HPDE6-E6E7 (cell line): Measurements from ENCODE around the gene OSBPL9.
"Not testable (repeated sequence)": the region's sequence is repeated elsewhere in the genome, so short reads cannot be mapped to it uniquely, and the experiment has no call there.

Source experiments
- DNase-seq: peaks from one replicate; pipeline ENCODE4 v3.0.0; 2011; ENCODE audit warnings: missing footprints; ENCODE audit errors: extremely low spot score

OSBPL9 gene

DNA sequence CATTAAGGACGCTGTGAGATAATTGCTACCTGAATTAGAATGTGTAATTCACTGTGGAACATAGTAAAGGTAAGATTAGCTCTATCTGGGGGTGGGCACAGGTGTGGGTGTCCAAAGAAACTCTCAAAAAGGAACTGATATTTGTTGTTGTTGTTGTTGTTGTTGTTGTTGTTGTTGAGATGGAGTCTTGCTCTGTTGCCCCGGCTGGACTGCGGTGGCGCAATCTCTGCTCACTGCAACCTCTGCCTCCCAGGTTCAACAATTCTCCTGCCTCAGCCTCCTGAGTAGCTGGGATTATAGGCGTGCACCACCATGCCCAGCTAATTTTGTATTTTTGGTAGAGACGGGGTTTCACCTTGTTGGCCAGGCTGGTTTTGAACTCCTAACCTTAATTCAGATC, 6.8 kb upstream of the OSBPL9 start:
- DNase-seq = not testable (repeated sequence)

DNA sequence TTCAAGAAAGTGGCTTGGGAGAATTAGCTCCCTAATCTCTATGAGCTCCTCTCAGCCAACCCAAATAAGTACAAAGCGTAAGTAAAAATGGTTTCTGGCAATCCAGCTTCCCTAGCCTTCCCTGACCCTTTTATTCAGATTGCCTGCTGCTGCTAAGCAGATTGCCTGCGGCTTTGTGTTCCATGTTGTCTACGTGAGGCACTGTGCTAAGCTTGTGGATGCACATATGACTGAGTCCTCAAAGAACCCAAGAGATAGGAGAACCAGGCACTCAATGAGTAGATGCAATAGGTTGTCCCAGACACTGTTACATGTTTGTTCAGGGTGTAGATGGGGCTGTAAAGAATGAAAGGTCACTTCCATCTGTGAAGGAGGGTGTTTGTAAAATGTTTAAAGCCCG, 6.3 kb upstream of the OSBPL9 start:
- DNase-seq = no peak

DNA sequence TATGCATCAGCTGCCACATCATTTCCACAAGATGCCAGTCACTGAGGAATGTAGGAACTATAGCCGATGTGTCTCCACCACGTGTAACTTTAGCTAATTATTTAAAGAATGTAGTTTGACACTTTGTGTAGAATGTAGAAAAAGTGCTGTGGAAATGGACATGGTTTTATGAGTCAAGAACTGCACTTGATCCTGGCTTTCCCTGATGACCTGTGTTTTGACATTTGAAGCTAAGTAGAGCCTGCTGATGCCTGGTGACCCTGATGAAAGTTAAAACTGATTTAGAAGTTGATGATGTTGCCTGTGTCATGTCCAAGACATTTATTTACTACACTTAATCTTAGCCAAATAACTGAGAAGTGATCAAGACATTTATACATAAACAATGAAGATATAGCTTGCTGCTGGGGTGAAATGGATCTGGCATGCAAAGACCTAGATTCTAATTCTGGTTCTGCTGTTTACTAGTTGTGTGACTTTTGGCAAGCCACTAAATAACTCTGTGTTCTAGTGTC, 4.4 kb upstream of the OSBPL9 start:
- no peak for DNase-seq

DNA sequence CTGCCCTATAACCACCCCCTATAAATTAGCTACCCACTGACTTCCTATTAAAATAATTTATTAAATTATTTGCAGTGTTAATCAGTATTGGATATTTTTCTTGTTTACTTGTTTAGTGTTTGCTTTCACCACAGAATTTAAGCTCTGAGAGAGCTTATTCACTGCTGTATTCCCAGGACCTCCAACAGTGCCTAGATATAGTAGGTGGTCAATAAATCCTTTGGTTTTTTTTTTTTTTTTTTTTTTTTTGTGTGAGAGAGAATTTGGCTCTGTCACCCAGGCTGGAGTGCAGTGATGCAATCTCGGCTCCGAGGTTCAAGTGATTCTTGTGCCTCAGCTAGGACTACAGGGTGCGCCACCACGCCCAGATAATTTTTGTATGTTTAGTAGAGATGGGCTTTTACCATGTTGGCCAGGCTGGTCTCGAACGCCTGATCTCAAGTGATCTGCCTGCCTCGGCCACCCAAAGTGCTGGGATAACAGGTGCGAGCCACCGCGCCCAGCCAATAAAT, 1.1 kb upstream of the OSBPL9 start:
- DNase-seq = no peak

DNA sequence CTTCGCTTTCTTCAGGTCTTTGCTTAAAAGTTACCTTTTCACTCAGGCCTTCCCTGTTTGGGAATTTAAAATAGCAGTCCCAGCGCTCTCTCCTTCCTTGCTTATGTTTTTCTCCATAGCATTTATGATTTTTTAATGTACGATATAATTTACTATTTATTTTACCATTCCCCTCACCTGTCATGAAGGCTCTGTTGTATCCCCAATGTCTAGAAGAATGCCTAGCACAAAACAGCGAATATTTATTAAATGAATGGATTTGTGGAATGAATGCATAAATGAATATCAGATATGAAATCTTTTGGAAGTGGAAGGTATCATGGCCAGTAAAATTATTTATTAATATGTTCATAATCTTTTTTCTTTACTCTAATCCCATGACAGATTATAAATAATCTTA, 402 bp upstream of the OSBPL9 start:
- DNase-seq = no peak

DNA sequence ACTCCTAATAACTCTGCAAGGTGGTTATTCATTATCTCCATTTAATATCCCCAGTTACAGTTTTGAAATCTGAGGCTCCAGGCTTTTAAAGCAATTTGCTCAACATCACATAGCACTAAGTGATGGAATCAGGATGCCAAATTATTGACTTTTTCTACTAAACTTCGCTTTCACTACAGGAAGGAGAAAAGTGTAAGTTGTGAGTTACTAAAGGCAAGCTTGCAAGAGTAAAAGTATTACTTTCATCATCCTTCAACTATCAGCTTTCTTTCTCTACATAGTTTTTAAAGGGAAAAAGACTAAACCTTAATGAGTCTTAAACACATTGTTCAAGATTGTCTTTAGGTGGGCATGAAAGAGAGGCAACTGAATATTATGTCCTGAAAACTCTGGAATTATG, 1.8 kb downstream of the OSBPL9 start:
- DNase-seq = no peak

DNA sequence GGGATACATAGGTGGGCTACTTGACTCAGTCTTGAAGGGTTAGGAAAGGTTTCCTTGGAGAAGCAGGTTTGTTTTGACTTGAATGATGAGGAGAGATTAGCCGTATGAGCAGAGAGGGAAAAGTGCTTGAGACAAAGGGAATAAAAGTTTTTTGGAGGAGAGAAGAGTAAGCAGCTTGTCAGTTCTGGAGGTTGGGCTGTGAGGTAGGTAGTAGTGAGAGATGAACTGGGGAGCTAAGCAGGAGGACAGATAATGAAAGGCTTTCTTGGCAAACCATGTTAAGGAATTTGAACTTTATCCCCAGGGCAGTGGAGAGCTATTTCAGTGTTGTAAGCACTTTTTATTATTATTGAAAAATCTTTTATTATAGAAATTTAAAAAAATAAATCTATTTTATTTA, 3.6 kb downstream of the OSBPL9 start:
- no peak for DNase-seq

DNA sequence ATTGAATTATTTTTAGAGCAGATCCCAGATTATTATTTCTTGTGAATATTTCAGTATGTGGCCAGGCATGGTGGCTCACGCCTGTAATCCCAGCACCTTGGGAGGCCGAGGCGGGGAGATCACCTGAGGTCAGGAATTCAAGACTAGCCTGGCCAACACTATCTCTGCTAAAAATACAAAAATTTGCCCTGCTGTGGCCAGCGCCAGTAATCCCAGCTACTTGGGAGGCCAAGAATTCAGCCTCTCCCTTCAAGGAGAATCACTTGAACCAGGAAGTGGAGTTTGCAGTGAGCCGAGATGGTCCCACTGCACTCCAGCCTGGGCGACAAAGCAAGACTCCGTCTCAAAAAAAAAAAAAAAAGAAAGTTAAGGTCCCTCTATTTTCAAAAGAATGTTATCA, 4.3 kb downstream of the OSBPL9 start:
- DNase-seq = no peak

DNA sequence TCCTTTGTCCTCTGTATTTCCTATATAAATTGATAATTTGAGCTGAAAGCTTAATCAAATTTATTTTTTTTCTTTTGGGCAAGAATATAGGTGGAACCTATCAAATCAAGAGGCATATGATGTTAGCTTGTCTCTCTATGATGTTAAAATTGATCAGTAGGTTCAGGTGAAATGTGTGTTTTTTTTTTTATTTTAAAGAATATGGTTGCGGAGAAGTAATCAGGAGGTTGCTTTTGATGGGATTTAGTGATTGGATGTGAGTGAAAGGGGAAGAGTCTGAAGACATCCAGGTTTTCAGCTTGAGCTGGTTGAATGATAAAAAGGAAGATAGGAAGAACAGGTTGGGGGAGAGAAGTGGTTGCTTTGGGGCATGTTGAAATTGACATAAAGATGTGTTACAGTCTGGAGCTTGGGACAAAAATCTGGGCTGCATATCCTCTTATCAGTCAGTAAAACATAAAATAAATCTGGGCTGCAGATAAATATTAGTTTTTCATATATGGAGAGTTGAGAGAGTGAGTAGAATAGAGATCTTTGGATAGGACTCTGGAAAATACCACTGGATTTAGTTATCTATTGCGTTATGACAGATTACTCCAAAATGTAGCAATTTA, 5.1 kb downstream of the OSBPL9 start:
- no peak for DNase-seq

DNA sequence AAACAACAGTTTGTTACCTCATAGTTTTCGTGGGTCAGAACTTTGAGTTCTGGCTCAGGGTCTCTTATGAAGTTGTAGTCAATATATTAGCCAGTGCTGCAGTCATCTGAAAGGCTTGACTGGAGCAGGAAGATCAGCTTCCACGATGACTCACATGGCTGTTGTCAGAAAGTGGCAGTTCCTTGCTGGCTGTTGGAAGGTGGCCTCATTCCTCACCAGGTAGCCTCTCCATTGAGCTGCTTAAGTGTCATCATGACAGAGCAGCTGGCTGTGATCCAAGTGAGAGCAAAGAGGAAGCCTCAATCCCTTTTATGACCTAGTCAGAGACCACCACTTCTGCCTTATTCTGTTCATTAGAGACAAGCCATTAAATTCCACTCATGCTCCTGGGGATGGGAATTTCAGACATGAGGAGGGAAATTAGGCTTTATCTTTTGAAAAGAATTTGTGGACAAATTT, 5.6 kb downstream of the OSBPL9 start:
- DNase-seq = peak; percentile 74

DNA sequence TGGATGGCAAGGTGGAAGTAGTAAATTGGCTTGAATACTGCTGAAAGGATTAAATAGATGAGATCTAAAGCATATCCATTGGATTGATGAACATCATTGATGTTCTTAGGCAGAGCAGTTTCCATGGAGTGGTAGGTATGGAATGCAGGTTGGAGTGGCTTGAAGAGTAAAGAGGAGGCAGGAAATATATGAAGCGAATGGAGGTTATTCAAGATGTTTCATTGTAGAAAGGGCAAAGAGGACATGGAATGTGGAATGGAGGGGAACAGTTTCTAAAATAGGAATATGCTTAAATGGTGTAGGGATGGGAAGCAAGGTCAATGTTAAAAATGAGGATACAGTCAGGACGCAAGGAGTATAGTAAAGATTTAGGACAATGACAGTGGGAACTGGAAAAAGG, 6.1 kb downstream of the OSBPL9 start:
- no peak for DNase-seq

DNA sequence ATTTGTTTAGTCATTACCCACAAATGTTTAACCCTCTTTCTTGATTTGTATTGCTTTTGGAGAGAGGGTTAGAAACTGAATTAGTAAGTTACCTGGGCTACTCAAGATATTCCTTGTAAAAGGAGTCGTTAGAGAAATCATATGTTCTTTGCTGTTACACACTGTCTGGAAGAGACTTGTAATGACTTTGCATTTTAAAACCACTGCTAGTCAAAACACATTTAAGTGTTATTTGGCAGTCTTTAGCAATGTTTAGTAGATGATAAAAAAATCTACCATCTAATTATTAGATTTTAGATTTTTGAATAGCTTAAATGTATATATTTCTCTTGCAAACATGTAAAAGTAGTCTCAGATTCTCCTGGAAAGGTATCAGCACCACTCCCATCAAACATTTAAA, 6.6 kb downstream of the OSBPL9 start:
- no peak for DNase-seq

DNA sequence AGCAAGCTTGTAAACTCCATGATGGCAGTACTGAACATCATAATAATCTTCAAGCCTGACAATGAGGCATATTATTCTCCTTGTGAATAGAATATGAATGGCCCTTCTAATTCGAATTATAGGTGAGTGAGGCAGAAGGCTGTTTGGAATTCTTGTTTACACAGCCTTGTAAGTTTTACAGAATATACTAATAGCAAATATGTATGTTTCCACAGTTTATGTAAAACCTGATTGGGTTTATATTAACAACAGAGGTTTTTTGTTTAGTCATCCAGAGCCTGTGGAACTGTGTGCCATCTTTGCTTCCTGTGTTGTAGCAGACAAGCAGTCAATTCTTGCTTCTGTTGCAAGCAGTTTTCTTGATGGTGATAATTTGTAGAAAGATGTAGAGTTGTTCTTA, 8.0 kb downstream of the OSBPL9 start:
- no peak for DNase-seq

DNA sequence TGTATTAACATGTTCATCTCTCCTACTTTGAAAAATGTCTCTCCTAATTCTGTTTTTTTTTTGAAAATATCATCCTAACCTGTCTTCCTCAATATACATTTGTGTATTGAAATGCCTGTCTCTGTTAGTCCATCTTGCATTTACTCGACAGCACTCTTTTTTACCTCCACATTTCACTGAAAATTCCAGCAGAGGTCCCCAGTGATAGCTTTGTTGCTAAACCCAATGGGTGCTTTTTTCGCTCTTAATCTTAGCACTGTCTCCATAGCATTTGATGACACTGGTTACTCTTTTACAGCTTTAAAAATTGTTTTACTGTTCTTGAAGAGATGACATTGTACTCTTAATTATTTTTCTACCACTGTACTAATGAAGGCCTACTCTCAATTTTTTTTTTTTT, 10.8 kb downstream of the OSBPL9 start:
- DNase-seq = no peak

DNA sequence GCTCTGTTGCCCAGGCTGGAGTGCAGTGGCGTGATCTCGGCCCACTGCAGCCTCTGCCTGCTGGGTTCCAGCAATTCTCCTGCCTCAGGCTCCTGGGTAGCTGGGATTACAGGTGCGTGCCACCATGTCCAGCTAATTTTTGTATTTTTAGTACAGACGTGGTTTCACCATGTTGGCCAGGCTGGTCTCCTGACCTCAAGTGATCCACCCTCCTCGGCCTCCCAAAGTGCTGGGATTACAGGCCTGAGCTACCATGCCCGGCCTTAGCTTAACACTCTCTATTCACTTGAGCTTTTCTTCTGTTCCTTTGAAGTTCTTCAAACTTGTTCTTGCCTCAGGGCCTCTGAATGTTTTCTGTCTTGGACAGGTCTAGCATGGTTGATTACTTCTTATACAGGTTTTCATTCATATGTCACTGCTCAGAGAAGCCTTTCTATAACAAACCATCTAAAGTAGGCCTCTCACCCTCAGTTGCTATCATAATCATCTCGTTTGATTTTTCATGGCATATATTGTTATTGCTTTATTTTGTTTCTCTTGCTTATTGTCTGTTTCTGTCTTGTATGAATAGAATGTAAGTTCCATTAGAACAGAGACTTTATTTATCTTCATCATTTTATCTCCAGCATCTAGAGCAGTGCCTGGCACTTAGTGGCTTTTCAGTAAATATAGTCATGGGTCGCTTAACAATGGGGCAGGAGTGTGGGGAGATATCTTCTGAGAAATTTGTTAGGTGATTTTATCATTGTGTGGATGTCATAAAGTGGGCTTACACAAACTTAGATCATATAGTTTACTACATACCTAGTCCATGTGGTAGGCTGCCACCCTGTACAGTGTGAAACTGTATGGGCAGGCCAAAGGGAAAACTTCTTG, 12.1 kb downstream of the OSBPL9 start:
- no peak for DNase-seq

DNA sequence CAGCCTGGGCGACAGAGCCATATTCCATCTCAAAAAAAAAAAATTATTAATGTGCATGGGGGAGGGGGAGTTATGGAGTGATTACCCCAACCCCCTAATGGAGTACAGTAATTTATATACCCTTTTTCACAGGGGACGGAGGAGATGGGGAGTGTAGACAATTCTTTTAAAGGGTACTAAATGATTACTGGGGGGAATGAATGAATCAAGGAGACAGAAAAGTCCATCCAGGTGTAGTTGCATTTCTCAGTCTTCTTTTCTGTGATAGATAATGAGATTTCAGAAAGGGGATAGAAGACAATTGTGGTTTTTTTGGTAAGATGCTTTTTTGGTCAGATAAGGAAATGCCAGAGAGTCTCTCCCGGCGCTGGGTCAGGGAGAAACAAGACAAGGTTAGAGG, 13.0 kb downstream of the OSBPL9 start:
- DNase-seq = no peak

DNA sequence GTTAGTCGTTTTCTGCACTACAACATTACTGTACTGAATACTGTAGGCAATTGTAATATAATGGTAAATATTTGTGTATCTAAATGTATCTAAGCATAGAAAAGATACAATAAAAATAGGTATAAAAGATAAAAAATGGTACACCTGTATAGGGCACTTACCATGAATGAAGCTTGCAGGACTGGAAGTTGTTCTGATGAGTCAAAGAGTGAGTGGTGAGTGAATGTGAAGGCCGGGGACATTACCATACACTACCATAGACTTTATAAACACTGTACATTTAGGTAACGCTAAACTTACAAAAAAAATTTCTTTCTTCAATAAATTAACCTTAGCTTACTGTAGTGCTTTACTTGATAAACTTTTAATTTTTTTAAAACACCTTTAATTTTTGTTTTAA, 13.5 kb downstream of the OSBPL9 start:
- DNase-seq = no peak

DNA sequence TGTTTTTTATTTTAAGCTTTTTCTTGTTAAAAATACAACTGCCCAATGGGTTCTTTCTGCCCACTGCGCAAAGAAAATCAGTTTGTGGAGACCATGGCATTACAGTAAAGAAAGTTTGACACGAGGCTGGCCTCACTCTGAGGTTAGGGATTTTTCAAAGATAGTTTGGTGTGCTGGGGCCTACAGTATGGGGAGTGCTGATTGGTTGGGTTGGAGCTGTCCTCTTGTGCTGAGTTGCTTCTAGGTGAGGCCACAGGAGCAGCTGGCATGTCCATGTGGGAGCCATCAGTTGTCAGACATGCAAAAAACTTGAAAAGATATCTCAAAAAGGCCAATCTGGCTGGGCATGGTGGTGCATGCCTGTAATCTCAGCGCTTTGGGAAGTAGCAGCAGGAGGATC, 14.0 kb downstream of the OSBPL9 start:
- DNase-seq = no peak

DNA sequence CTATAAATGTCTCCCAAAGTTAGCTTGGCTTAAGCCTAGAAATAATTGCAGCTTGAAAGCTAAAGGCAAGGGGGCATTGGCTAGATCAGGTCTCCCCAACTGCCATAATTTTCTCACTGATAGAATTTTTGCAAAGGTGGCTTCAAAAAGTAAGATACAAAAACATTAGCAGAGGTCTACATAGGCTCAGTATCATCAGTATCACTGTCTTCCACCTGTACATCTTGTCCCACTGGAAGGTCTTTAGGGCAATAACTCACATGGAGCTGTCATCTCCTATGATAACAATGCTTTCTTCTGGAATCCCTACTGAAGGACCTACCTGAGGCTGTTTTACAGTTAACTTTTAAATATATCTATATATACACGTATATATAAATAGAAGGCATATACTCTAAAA, 14.9 kb downstream of the OSBPL9 start:
- no peak for DNase-seq

DNA sequence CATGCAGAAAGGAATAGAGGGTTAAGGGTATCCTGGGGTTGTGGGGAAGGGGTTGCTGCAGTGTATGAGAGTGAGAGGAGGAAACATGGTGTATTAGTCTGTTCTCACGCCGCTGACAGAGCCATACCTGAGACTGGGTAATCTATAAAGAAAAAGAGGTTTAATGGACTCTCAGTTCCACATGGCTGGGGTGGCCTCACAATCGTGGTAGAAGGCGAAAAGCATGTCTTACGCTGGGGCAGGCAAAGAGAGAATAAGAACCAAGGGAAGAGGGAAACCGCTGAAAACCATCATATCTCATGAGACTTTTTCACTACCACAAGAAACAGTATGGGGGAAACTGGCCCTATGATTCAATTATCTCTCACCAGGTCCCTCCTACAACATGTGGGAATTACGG, 17.7 kb downstream of the OSBPL9 start:
- no peak for DNase-seq

DNA sequence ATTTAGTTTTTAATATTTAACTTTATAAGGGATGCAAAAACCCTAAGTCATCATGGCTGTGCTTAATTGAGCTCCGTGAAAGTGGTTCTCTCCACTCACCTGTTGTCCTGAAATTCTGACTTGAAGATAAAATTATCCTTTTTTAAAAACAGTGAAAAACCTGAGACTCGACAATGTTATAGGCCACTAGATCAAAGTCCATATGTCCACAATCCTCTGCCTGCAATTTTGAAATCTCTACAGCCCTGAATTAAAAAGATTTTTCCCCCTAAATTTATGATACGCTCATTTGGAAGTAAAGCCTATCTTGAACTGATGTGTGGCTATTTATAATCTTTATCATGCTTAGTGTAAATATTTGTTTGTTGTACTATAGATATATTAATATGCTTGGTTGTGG, 18.7 kb downstream of the OSBPL9 start:
- DNase-seq = no peak

DNA sequence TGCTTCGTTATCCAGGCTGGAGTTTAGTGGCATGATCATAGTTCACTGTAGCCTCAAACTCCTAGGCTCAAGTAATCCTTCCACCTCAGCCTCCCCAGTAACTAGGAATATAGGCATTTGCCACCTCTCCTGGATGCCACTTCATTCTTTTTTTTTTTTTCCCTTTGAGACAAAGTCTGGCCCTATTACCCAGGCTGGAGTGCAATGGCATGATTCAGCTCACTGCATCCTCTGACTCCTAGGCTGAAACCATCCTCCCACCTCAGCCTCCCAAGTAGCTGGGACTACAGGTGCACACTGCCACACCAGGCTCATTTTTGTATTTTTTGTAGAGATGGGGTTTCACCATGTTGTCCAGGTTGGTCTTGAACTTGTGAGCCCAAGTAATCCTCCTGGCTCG, 19.3 kb downstream of the OSBPL9 start:
- no peak for DNase-seq
